ENCODE data around the gene MCHR2. TPM values are rescaled to one million over a fixed set of nuclear protein-coding genes. Genes with fewer than 3 reads are reported as not detected.
"Not testable (repeated sequence)": the region's sequence is repeated elsewhere in the genome, so short reads cannot be mapped to it uniquely, and the experiment has no call there.

The MCHR2 gene
- not detected for total RNA-seq
- not detected for total RNA-seq (2013)

- Mint-ChIP-seq H3K27ac (no peak within 1 kb of the TSS), H3K9me3 (no peaks in the 10 kb centered on the region), H3K4me3 (no peak within 1 kb of the TSS), H3K27me3 (ENCODE audit: low read depth in 2 of 2) (peaks cover 24 to 34% of the 10 kb centered on the region in 2 donors), H3K36me3 (no peaks in the 10 kb centered on the region), H3K4me1 (no peaks in the 10 kb centered on the region)
- no peak for TF ChIP-seq CTCF (IDR thresholded peaks at IDR 0.05)
- WGBS (ENCODE audit: insufficient coverage): 6% methylated on average over 61 of the region's 64 CpGs
- DNase-seq: no peak
- intact Hi-C loops (cut with micrococcal nuclease): no loop called here
- H3K27ac ChIP-seq (ENCODE audit: low read length): no peak within 1 kb of the TSS
- H3K4me1 ChIP-seq (ENCODE audit: control insufficient read depth, insufficient read depth, low read length): no peaks in the 10 kb centered on the region
- peaks cover 14% of the 10 kb centered on the region for H3K27me3 ChIP-seq (ENCODE audit: control insufficient read depth, insufficient read depth, low read length)
- H3K9me3 ChIP-seq (ENCODE audit: control insufficient read depth, insufficient read depth, low read length): no peaks in the 10 kb centered on the region
- no peak for ATAC-seq
- no peak within 1 kb of the TSS for H3K4me3 ChIP-seq (ENCODE audit: low read length)
- no peaks in the 10 kb centered on the region for H3K36me3 ChIP-seq (ENCODE audit: control insufficient read depth, insufficient read depth, low read length)
These were observed at the start of gene MCHR2 for GRCh38 chr6:99993533-99994251. MCHR2 (minus strand) TSS chr6:99994223; CDS start chr6:99956147, 38,076 bp downstream.

GRCh38 chr6:100038546-100038945 lies 44.5 kb upstream of the MCHR2 start:
- H3K4me1 Mint-ChIP-seq; H3K27ac Mint-ChIP-seq; H3K4me1 ChIP-seq (ENCODE audit: control insufficient read depth, insufficient read depth, low read length); H3K36me3 ChIP-seq (ENCODE audit: control insufficient read depth, insufficient read depth, low read length); H3K27me3 Mint-ChIP-seq (ENCODE audit: low read depth in 2 of 2); ATAC-seq; H3K27me3 ChIP-seq (ENCODE audit: control insufficient read depth, insufficient read depth, low read length); H3K27ac ChIP-seq (ENCODE audit: low read length); H3K36me3 Mint-ChIP-seq; intact Hi-C loops (cut with micrococcal nuclease); DNase-seq; H3K9me3 ChIP-seq (ENCODE audit: control insufficient read depth, insufficient read depth, low read length); H3K4me3 Mint-ChIP-seq; H3K4me3 ChIP-seq (ENCODE audit: low read length): not testable (repeated sequence)
- WGBS (ENCODE audit: insufficient coverage): 80% methylated on average over 1 of the region's 1 CpG
- H3K9me3 Mint-ChIP-seq: peaks cover 11% of the 10 kb centered on the region in 2 donors

- Histone ChIP-seq H3K27ac (ENCODE audit: low read length) (no peak overlapping the region), H3K9me3 (ENCODE audit: control insufficient read depth, insufficient read depth, low read length) (peaks cover 4% of the 10 kb centered on the region), H3K4me3 (ENCODE audit: low read length) (no peak overlapping the region), H3K27me3 (ENCODE audit: control insufficient read depth, insufficient read depth, low read length) (no peaks in the 10 kb centered on the region), H3K4me1 (ENCODE audit: control insufficient read depth, insufficient read depth, low read length) (no peaks in the 10 kb centered on the region), H3K36me3 (ENCODE audit: control insufficient read depth, insufficient read depth, low read length) (no peaks in the 10 kb centered on the region)
- H3K4me3 Mint-ChIP-seq: no peak overlapping the region
- H3K27ac Mint-ChIP-seq: no peak overlapping the region
- H3K27me3 Mint-ChIP-seq (ENCODE audit: low read depth in 2 of 2): no peaks in the 10 kb centered on the region
- peaks cover 11 to 14% of the 10 kb centered on the region in 2 donors for H3K9me3 Mint-ChIP-seq
- H3K4me1 Mint-ChIP-seq: no peaks in the 10 kb centered on the region
- WGBS (ENCODE audit: insufficient coverage): 44% methylated on average over 6 of the region's 8 CpGs
- H3K36me3 Mint-ChIP-seq: no peaks in the 10 kb centered on the region
- intact Hi-C loops (cut with micrococcal nuclease): no loop called here
- DNase-seq: no peak
- ATAC-seq: no peak
- no peak for TF ChIP-seq CTCF (IDR thresholded peaks at IDR 0.05)
These were observed 42.0 kb upstream of the MCHR2 start for GRCh38 chr6:100035873-100036653.

GRCh38 chr6:100023798-100024197 lies 29.8 kb upstream of the MCHR2 start:
- no peaks in the 10 kb centered on the region for H3K27me3 Mint-ChIP-seq (ENCODE audit: low read depth in 2 of 2)
- Histone ChIP-seq H3K9me3 (ENCODE audit: control insufficient read depth, insufficient read depth, low read length) (no peaks in the 10 kb centered on the region), H3K4me3 (ENCODE audit: low read length) (no peak overlapping the region), H3K27me3 (ENCODE audit: control insufficient read depth, insufficient read depth, low read length) (no peaks in the 10 kb centered on the region), H3K4me1 (ENCODE audit: control insufficient read depth, insufficient read depth, low read length) (no peaks in the 10 kb centered on the region), H3K36me3 (ENCODE audit: control insufficient read depth, insufficient read depth, low read length) (no peaks in the 10 kb centered on the region), H3K27ac (ENCODE audit: low read length) (no peak overlapping the region)
- intact Hi-C loops (cut with micrococcal nuclease): no loop called here
- no peak overlapping the region for H3K4me3 Mint-ChIP-seq
- DNase-seq: no peak
- 57% methylated on average over 1 of the region's 2 CpGs for WGBS (ENCODE audit: insufficient coverage)
- no peak for TF ChIP-seq CTCF (IDR thresholded peaks at IDR 0.05)
- H3K27ac Mint-ChIP-seq: no peak overlapping the region
- H3K9me3 Mint-ChIP-seq: peaks cover 4 to 6% of the 10 kb centered on the region in 2 donors
- ATAC-seq: no peak
- no peaks in the 10 kb centered on the region for H3K36me3 Mint-ChIP-seq
- H3K4me1 Mint-ChIP-seq: no peaks in the 10 kb centered on the region

All from natural killer cell (primary cell).